Keratinocyte (primary cell): ENCODE results near the gene STEAP2. TPM values are rescaled to one million over a fixed set of nuclear protein-coding genes. Genes with fewer than 3 reads are reported as not detected.
"Not testable (repeated sequence)": the region's sequence is repeated elsewhere in the genome, so short reads cannot be mapped to it uniquely, and the experiment has no call there.

Source experiments
- DNase-seq: peaks from one replicate; pipeline ENCODE4 v3.0.0-alpha.2; 2011; ENCODE audit warnings: low read depth, missing footprints, low spot score
- FAIRE-seq: peaks from 2 replicates; lab custom pipeline; 2011; peaks lifted over from hg19 to GRCh38; lab: Jason Lieb, UNC
- H2AFZ ChIP-seq: 2 replicates; pipeline ENCODE4 v1.6.0; 2012; ENCODE audit warnings: low read length, control low read depth, inconsistent platforms; ENCODE audit not compliant: control insufficient read depth
- H3K27ac ChIP-seq: 2 replicates; pipeline ENCODE4 v1.5.1; 2011; ENCODE audit warnings: low read length; ENCODE audit not compliant: control insufficient read depth, insufficient read depth
- H3K27me3 ChIP-seq: 3 replicates; pipeline ENCODE4 v1.6.0; 2011; ENCODE audit warnings: low read length; ENCODE audit not compliant: control insufficient read depth, insufficient read depth; ENCODE audit errors: extremely low read depth
- H3K36me3 ChIP-seq, 2 experiments: 2 replicates in 1 of 2; 3 replicates in 1 of 2; pipeline ENCODE4 v1.5.1; 2011; ENCODE audit warnings: low read length in 2 of 2, mild to moderate bottlenecking in 1 of 2; ENCODE audit not compliant: control insufficient read depth in 2 of 2, insufficient read depth in 2 of 2; ENCODE audit errors: extremely low read depth in 1 of 2
- H3K4me1 ChIP-seq: 3 replicates; pipeline ENCODE4 v1.5.1; 2011; ENCODE audit warnings: low read length; ENCODE audit not compliant: control insufficient read depth, insufficient read depth; ENCODE audit errors: extremely low read depth
- H3K4me2 ChIP-seq: 3 replicates; pipeline ENCODE4 v1.6.0; 2011; ENCODE audit warnings: low read depth, low read length; ENCODE audit not compliant: control insufficient read depth, insufficient read depth; ENCODE audit errors: extremely low read depth
- H3K4me3 ChIP-seq, 3 experiments: fragments of 200-600 bp in 1 of 3; sonication (generic) in 1 of 3; 2 replicates in 2 of 3; 3 replicates in 1 of 3; pipeline ENCODE4 v1.5.1; 2011 to 2016; ENCODE audit warnings: low read length in 3 of 3, mild to moderate bottlenecking in 3 of 3, control low read depth in 2 of 3, inconsistent platforms in 1 of 3, low read depth in 1 of 3, mixed read lengths in 1 of 3, mixed run types in 1 of 3, moderate library complexity in 1 of 3; ENCODE audit not compliant: control insufficient read depth in 2 of 3, insufficient read depth in 2 of 3; ENCODE audit errors: extremely low read depth in 1 of 3
- H3K79me2 ChIP-seq: 2 replicates; pipeline ENCODE4 v1.6.0; 2012; ENCODE audit warnings: low read length; ENCODE audit not compliant: control insufficient read depth, insufficient read depth
- H3K9ac ChIP-seq: 3 replicates; pipeline ENCODE4 v1.6.0; 2011; ENCODE audit warnings: low read length; ENCODE audit not compliant: control insufficient read depth, insufficient read depth; ENCODE audit errors: extremely low read depth
- H3K9me1 ChIP-seq: 3 replicates; pipeline ENCODE4 v1.6.0; 2011; ENCODE audit warnings: low read length; ENCODE audit not compliant: control insufficient read depth, insufficient read depth; ENCODE audit errors: extremely low read depth
- H3K9me3 ChIP-seq: 2 replicates; pipeline ENCODE4 v1.5.1; 2012; ENCODE audit warnings: low read depth, low read length; ENCODE audit not compliant: control insufficient read depth
- H4K20me1 ChIP-seq: 3 replicates; pipeline ENCODE4 v1.6.0; 2011; ENCODE audit warnings: low read length; ENCODE audit not compliant: control insufficient read depth, insufficient read depth; ENCODE audit errors: extremely low read depth
- CTCF ChIP-seq, 3 experiments: IDR thresholded peaks in 1 of 3; conservative IDR thresholded peaks in 1 of 3; optimal IDR thresholded peaks in 1 of 3; 2 replicates in 2 of 3; 3 replicates in 1 of 3; pipeline versions ENCODE3 to v1.5.1; 2011; ENCODE audit warnings: low read length in 3 of 3, mild to moderate bottlenecking in 3 of 3, moderate library complexity in 2 of 3, control low read depth in 1 of 3, inconsistent platforms in 1 of 3; ENCODE audit not compliant: insufficient read depth in 2 of 3; ENCODE audit errors: extremely low read depth in 1 of 3
- EZH2 ChIP-seq: IDR thresholded peaks from one replicate; pipeline ENCODE4 v1.6.1; 2012; ENCODE audit warnings: inconsistent platforms, mild to moderate bottlenecking, low read length, moderate library complexity
- dilution Hi-C: fragments of 300-500 bp; cut with MboI; formaldehyde crosslinking; loops from one replicate; pipeline ENCODE4 v1.7.0; 2020; ENCODE audit warnings: low sequenced_read_pairs; ENCODE audit not compliant: extremely low pct_ligation_motif_present
- polyA plus RNA-seq, 5 experiments: library from polyadenylated mRNA; depleted of rRNA in 3 of 5; stranded (reverse) in 3 of 5; stranded (forward) in 1 of 5; unstranded in 1 of 5; fragments of >200 nt; gene quantifications; 1 replicate in 1 of 5; 2 replicates in 3 of 5; 3 replicates in 1 of 5; pipeline versions ENCODE4 v1.2.1 to v1.2.3, GENCODE V29; 2011 to 2012; ENCODE audit warnings: missing spikeins in 2 of 5, low read depth in 1 of 5, low replicate concordance in 1 of 5

Gene STEAP2
- polyA plus RNA-seq, 1 donor (not counting 4 experiments of a cell fraction or from before 2014, with no cell fraction given): 3.9 TPM

GRCh38 chr7:90248706-90249105, 37.2 kb downstream of the STEAP2 start:
- FAIRE-seq (no peak), DNase-seq (no peak)
- H3K9me3 ChIP-seq: no peaks in the 10 kb centered on the region
- no peaks in the 10 kb centered on the region for H3K79me2 ChIP-seq
- H3K27ac ChIP-seq: no peak overlapping the region
- no peaks in the 10 kb centered on the region for H4K20me1 ChIP-seq
- peaks cover 13% of the 10 kb centered on the region for H3K4me1 ChIP-seq
- H2AFZ ChIP-seq: no peak overlapping the region
- no peak overlapping the region for H3K4me3 ChIP-seq
- dilution Hi-C loops: no loop called here
- no peaks in the 10 kb centered on the region for H3K9me1 ChIP-seq
- H3K4me2 ChIP-seq: no peak overlapping the region
- TF ChIP-seq EZH2 (no peak), CTCF (optimal IDR thresholded peaks at IDR 0.05 in 1 of 3, IDR thresholded peaks at IDR 0.05 in 1 of 3, conservative IDR thresholded peaks at IDR 0.05 in 1 of 3; ENCODE audit: extremely low read depth in 1 of 3, insufficient read depth in 2 of 3, low read length in 3 of 3) (no peak)
- no peaks in the 10 kb centered on the region for H3K36me3 ChIP-seq
- no peaks in the 10 kb centered on the region for H3K27me3 ChIP-seq
- no peak overlapping the region for H3K9ac ChIP-seq

- H3K4me2 ChIP-seq: no peak overlapping the region
These were observed 39.2 kb downstream of the STEAP2 start for GRCh38 chr7:90250601-90251303.

GRCh38 chr7:90251304-90251635, 39.7 kb downstream of the STEAP2 start:
- dilution Hi-C loops: no loop called here
- H3K4me3 ChIP-seq: no peak overlapping the region
- H3K79me2 ChIP-seq: no peaks in the 10 kb centered on the region
- DNase-seq (no peak), FAIRE-seq (no peak)
- H3K27ac ChIP-seq: no peak overlapping the region
- H3K4me1 ChIP-seq: peaks cover 8% of the 10 kb centered on the region
- no peaks in the 10 kb centered on the region for H4K20me1 ChIP-seq
- H3K9ac ChIP-seq: no peak overlapping the region
- H3K9me1 ChIP-seq: no peaks in the 10 kb centered on the region
- no peaks in the 10 kb centered on the region for H3K9me3 ChIP-seq
- no peaks in the 10 kb centered on the region for H3K27me3 ChIP-seq
- no peak overlapping the region for H3K4me2 ChIP-seq
- H2AFZ ChIP-seq: peak overlapping the region; percentile 3
- H3K36me3 ChIP-seq: no peaks in the 10 kb centered on the region
- TF ChIP-seq EZH2: no peak
- no peak for TF ChIP-seq CTCF (optimal IDR thresholded peaks at IDR 0.05 in 1 of 3, IDR thresholded peaks at IDR 0.05 in 1 of 3, conservative IDR thresholded peaks at IDR 0.05 in 1 of 3; ENCODE audit: extremely low read depth in 1 of 3, insufficient read depth in 2 of 3, low read length in 3 of 3)

More at GRCh38 chr7:90250601-90251303, 39.2 kb downstream of the STEAP2 start:
- peak overlapping the region; percentile 3 for H2AFZ ChIP-seq
- dilution Hi-C loops: no loop called here
- H3K27me3 ChIP-seq: no peaks in the 10 kb centered on the region
- H4K20me1 ChIP-seq: no peaks in the 10 kb centered on the region
- peaks cover 9% of the 10 kb centered on the region for H3K4me1 ChIP-seq
- H3K9me1 ChIP-seq: no peaks in the 10 kb centered on the region
- no peak overlapping the region for H3K27ac ChIP-seq
- no peak for TF ChIP-seq EZH2
- FAIRE-seq: no peak
- DNase-seq: no peak
- no peaks in the 10 kb centered on the region for H3K9me3 ChIP-seq
- H3K9ac ChIP-seq: no peak overlapping the region
- H3K79me2 ChIP-seq: no peaks in the 10 kb centered on the region
- no peak overlapping the region for H3K4me3 ChIP-seq
- H3K36me3 ChIP-seq: no peaks in the 10 kb centered on the region

GRCh38 chr7:90256011-90256410, 44.5 kb downstream of the STEAP2 start:
- H3K9me3 ChIP-seq, H3K9ac ChIP-seq, H3K4me1 ChIP-seq, H3K4me2 ChIP-seq, H3K4me3 ChIP-seq, H4K20me1 ChIP-seq, H3K79me2 ChIP-seq, H2AFZ ChIP-seq, H3K36me3 ChIP-seq, FAIRE-seq, DNase-seq, dilution Hi-C loops, H3K9me1 ChIP-seq, H3K27ac ChIP-seq, H3K27me3 ChIP-seq: not testable (repeated sequence)
